Osteoblast (primary cell): ENCODE measurements around the gene GAS2L3. TPM values are rescaled to one million over a fixed set of nuclear protein-coding genes. Genes with fewer than 3 reads are reported as not detected.

ENCODE experiments used
- DNase-seq: peaks from one replicate; pipeline ENCODE4 v3.0.0; 2011; ENCODE audit warnings: low spot score, mixed read lengths; ENCODE audit not compliant: insufficient read length; ENCODE audit errors: missing footprints
- H2AFZ ChIP-seq: 2 replicates; pipeline ENCODE4 v1.6.0; 2011; ENCODE audit warnings: mild to moderate bottlenecking, low read length
- H3K27ac ChIP-seq: 2 replicates; pipeline ENCODE4 v1.5.1; 2011; ENCODE audit warnings: mild to moderate bottlenecking, low read depth, low read length, moderate library complexity
- H3K27me3 ChIP-seq: 2 replicates; pipeline ENCODE4 v1.6.0; 2012; ENCODE audit warnings: mild to moderate bottlenecking, control low read depth, inconsistent platforms, low read length, moderate library complexity; ENCODE audit not compliant: insufficient read depth
- H3K36me3 ChIP-seq: 2 replicates; pipeline ENCODE4 v1.5.1; 2011; ENCODE audit warnings: mild to moderate bottlenecking, low read length, control low read depth, moderate library complexity; ENCODE audit not compliant: insufficient read depth
- H3K4me1 ChIP-seq: 2 replicates; pipeline ENCODE4 v1.5.1; 2011; ENCODE audit warnings: mild to moderate bottlenecking, low read length, control low read depth, moderate library complexity; ENCODE audit not compliant: insufficient read depth
- H3K4me2 ChIP-seq: 2 replicates; pipeline ENCODE4 v1.6.0; 2011; ENCODE audit warnings: mild to moderate bottlenecking, low read length; ENCODE audit not compliant: insufficient read depth
- H3K4me3 ChIP-seq: fragments of 200-600 bp; sonication (generic); 3 replicates; pipeline ENCODE4 v1.5.1; 2012; ENCODE audit warnings: mild to moderate bottlenecking, low read length, inconsistent platforms; ENCODE audit not compliant: insufficient read depth
- H3K79me2 ChIP-seq: 2 replicates; pipeline ENCODE4 v1.6.0; 2012; ENCODE audit warnings: mild to moderate bottlenecking, low read length, control low read depth, inconsistent platforms; ENCODE audit not compliant: insufficient read depth
- H3K9me3 ChIP-seq: 2 replicates; pipeline ENCODE4 v1.5.1; 2011; ENCODE audit warnings: low read depth, low read length, control low read depth
- H4K20me1 ChIP-seq: 2 replicates; pipeline ENCODE4 v1.6.0; 2012; ENCODE audit warnings: mild to moderate bottlenecking, low read length, control low read depth; ENCODE audit not compliant: insufficient read depth
- CTCF ChIP-seq: IDR thresholded peaks from 2 replicates; pipeline ENCODE4 v1.5.1; 2011; ENCODE audit warnings: mild to moderate bottlenecking, low read depth, low read length, moderate library complexity; ENCODE audit errors: extremely low read depth
- total RNA-seq: library from RNA; depleted of rRNA; stranded (reverse); fragments of >200 nt; gene quantifications from 2 replicates; pipeline ENCODE4 v1.2.3, GENCODE V29; 2012

The GAS2L3 gene
- total RNA-seq, 1 donor = 29.3 TPM

- TF ChIP-seq CTCF = no peak
- H3K4me3 ChIP-seq = no peak overlapping the region
- H3K27me3 ChIP-seq = no peaks in the 10 kb centered on the region
- H3K4me2 ChIP-seq = no peak overlapping the region
- H3K79me2 ChIP-seq = peaks cover 100% of the 10 kb centered on the region
- peak overlapping the region; percentile 3 for H2AFZ ChIP-seq
- no peaks in the 10 kb centered on the region for H4K20me1 ChIP-seq
- H3K4me1 ChIP-seq = peaks cover 19% of the 10 kb centered on the region
- no peak overlapping the region for H3K27ac ChIP-seq
- DNase-seq = no peak
- H3K9me3 ChIP-seq = no peaks in the 10 kb centered on the region
- no peaks in the 10 kb centered on the region for H3K36me3 ChIP-seq
These were observed 5.4 kb downstream of the GAS2L3 start for GRCh38 chr12:100578923-100579322.

GRCh38 chr12:100579844-100580243, 6.4 kb downstream of the GAS2L3 start:
- Histone ChIP-seq H3K79me2 (peaks cover 100% of the 10 kb centered on the region), H2AFZ (peak overlapping the region; percentile 67), H4K20me1 (no peaks in the 10 kb centered on the region), H3K36me3 (no peaks in the 10 kb centered on the region), H3K4me1 (peaks cover 10% of the 10 kb centered on the region), H3K27ac (no peak overlapping the region), H3K27me3 (no peaks in the 10 kb centered on the region), H3K4me3 (no peak overlapping the region), H3K4me2 (no peak overlapping the region), H3K9me3 (no peaks in the 10 kb centered on the region)
- TF ChIP-seq CTCF = no peak
- no peak for DNase-seq

- H3K9me3 ChIP-seq = no peaks in the 10 kb centered on the region
- H4K20me1 ChIP-seq = no peaks in the 10 kb centered on the region
- no peak overlapping the region for H3K4me3 ChIP-seq
- peaks cover 86% of the 10 kb centered on the region for H3K79me2 ChIP-seq
- no peak overlapping the region for H2AFZ ChIP-seq
- TF ChIP-seq CTCF = no peak
- no peaks in the 10 kb centered on the region for H3K27me3 ChIP-seq
- no peak for DNase-seq
- H3K27ac ChIP-seq = no peak overlapping the region
- no peaks in the 10 kb centered on the region for H3K4me1 ChIP-seq
- no peak overlapping the region for H3K4me2 ChIP-seq
- H3K36me3 ChIP-seq = no peaks in the 10 kb centered on the region
These were observed 10.8 kb downstream of the GAS2L3 start for GRCh38 chr12:100584256-100584655.

GRCh38 chr12:100591979-100592378, 18.5 kb downstream of the GAS2L3 start:
- H3K4me2 ChIP-seq = no peak overlapping the region
- H3K4me1 ChIP-seq = peaks cover 4% of the 10 kb centered on the region
- H3K27me3 ChIP-seq = no peaks in the 10 kb centered on the region
- no peaks in the 10 kb centered on the region for H3K9me3 ChIP-seq
- TF ChIP-seq CTCF = no peak
- H3K4me3 ChIP-seq = no peak overlapping the region
- no peak for DNase-seq
- H4K20me1 ChIP-seq = no peaks in the 10 kb centered on the region
- peak overlapping the region; percentile 11 for H2AFZ ChIP-seq
- H3K79me2 ChIP-seq = peaks cover 69% of the 10 kb centered on the region
- H3K27ac ChIP-seq = no peak overlapping the region
- no peaks in the 10 kb centered on the region for H3K36me3 ChIP-seq
